Subcutaneous adipose tissue (tissue), 4 donors: ENCODE measurements around the gene SKOR1. TPM values are rescaled to one million over a fixed set of nuclear protein-coding genes. Genes with fewer than 3 reads are reported as not detected.

Experiments used
- total RNA-seq, 4 donors: library from RNA; depleted of rRNA; stranded (reverse); fragments of >200 nt; gene quantifications; one replicate each; pipeline ENCODE4 v1.1.0, GENCODE V29; 2016
- TF ChIP-seq, protein P1 (sequence below): fragments of 450-650 bp; IDR thresholded peaks from one replicate; pipeline ENCODE4 v1.5.1; 2016; ENCODE audit warnings: low read depth, mild to moderate bottlenecking, control low read depth, antibody characterized with exemption, moderate library complexity

SKOR1 gene
- total RNA-seq, 4 donors from 2014 or later = 0.17 to 2.8 (median 0.44) TPM; not detected in 1

DNA sequence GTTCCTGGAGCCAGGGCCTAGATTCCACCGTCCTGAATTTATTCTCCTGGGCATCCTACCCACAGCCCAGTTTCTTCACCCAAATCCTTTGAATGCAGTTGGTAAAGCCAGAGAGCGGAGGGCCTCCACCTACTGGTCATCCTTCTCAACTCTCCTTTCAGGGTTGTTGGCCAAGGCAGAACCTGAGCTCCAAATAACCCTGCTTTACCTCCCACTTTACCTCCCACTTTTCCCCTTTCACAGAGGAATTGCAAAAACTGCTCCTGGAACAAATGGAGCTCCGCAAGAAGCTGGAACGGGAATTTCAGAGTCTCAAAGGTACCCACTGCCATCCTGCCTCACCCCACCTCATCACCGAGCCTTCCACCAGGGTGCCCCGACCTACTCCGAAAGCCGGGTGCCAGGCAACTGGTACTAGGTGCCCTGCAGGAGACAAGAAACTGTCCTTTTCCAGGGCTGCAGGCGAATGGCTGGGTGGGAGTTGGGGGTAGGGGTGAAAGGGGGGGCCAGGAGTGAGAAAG lies 6.8 kb downstream of the SKOR1 start:
- TF ChIP-seq, protein P1, sequence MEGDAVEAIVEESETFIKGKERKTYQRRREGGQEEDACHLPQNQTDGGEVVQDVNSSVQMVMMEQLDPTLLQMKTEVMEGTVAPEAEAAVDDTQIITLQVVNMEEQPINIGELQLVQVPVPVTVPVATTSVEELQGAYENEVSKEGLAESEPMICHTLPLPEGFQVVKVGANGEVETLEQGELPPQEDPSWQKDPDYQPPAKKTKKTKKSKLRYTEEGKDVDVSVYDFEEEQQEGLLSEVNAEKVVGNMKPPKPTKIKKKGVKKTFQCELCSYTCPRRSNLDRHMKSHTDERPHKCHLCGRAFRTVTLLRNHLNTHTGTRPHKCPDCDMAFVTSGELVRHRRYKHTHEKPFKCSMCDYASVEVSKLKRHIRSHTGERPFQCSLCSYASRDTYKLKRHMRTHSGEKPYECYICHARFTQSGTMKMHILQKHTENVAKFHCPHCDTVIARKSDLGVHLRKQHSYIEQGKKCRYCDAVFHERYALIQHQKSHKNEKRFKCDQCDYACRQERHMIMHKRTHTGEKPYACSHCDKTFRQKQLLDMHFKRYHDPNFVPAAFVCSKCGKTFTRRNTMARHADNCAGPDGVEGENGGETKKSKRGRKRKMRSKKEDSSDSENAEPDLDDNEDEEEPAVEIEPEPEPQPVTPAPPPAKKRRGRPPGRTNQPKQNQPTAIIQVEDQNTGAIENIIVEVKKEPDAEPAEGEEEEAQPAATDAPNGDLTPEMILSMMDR = no peak

GRCh38 chr15:67832897-67833709 lies 7.8 kb downstream of the SKOR1 start:
- TF ChIP-seq, protein P1 = no peak

DNA sequence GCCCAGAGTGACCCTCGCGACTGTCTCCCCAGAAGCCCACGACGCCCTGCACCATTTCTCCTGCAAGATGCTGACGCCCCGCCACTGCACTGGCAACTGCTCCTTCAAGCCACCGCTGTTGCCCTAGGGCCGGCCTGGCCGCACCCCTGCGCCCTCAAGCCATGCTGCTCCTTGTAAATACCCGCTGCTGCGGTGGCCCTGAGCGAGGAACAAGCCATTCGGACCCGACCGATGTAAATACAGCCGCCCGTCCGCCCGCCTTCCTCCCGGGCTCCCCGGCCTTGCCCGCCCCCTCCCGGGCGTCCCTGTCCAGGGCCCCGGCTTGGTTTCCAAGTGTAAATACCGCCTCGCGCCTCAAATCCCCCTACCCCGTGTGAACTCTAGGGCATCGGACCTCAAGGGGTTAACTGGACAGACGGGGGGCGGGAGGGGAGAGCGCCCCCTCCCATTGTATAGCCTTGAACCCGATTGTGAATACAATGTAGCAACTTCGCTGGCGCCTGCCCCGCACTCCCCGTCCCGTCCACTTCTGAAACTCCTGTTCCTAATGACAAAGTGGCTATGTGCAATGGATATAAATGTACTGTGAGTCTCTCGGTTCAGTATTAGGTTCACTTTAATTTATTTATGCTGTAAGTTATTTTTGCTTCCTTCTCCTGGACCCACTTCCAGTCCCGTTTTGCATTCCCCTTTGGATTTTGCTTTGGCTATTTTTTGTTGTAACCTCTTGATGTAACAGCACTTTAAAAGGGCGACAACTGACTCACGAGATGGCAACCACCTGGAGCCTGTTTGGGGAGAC lies 8.6 kb downstream of the SKOR1 start:
- TF ChIP-seq, protein P1 = no peak

- TF ChIP-seq, protein P1 = no peak
Observed at GRCh38 chr15:67834581-67835296, 9.4 kb downstream of the SKOR1 start.

DNA sequence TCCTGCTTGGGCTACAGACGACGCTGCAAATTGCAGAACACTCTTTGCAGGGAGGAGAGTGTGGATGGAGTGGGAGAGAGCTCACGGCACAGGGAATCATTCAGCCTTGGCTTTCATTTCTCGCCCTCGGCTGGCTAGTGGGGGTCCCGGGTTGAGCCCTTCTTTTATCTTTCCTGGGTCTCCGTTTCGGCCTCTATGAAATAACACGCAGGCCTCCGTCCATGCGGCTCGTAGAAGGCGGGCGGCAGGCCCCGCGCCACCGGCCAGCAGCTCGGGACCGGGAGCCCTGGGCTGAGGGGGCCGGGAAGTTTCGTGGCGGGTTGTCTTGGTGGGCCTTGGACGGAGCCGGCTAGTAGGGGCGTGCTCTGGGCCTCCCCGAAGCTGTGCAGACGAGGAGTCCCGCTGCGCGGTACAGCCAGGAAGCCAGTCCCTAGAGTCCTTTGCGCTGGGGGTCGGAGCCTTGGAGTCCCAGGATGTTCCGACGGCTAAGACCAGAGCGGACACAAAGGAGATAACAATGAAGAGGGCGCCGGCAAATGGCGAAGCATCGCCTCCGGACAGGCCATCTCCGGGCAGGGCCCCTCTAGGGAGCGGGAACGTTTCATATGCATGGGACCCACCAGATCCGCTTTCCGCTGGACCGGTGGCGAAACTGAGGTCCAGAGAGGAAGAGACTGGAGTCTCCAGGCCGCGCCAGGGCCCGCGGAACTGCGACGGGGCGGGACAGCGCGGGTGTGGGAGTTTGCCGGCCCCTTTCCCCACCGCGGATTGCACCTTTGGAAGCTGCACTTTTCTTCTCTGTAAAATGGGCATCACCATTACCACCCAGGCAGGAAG lies 10.2 kb downstream of the SKOR1 start:
- TF ChIP-seq, protein P1 = no peak

GRCh38 chr15:67836134-67836455 lies 10.8 kb downstream of the SKOR1 start:
- TF ChIP-seq, protein P1 = no peak
